HepG2 (cell line): ENCODE measurements around the gene AGAP3. TPM values are rescaled to one million over a fixed set of nuclear protein-coding genes. Genes with fewer than 3 reads are reported as not detected.
A peak's percentile ranks its signal among the peaks of the same experiment; 100 is the strongest.

Experiments used
- DBP ChIP-seq: sonication (generic); formaldehyde crosslinking; IDR thresholded peaks from 2 replicates; pipeline ENCODE4 v1.4.0; 2020; ENCODE audit warnings: missing genetic modification reagents; ENCODE audit errors: not compliant biosample characterization
- HNRNPL ChIP-seq: fragments of 200-400 bp; formaldehyde crosslinking; IDR thresholded peaks from 2 replicates; pipeline ENCODE4 v1.6.1; 2017; ENCODE audit warnings: mild to moderate bottlenecking, low read depth, low read length
- MATR3 ChIP-seq: sonication (generic); formaldehyde crosslinking; IDR thresholded peaks from 2 replicates; pipeline ENCODE4 v1.4.0; 2020; ENCODE audit warnings: missing genetic modification reagents
- MEIS2 ChIP-seq: sonication (generic); formaldehyde crosslinking; IDR thresholded peaks from 2 replicates; pipeline ENCODE4 v1.9.0; 2021; ENCODE audit warnings: mild to moderate bottlenecking, missing genetic modification reagents
- MLX ChIP-seq: IDR thresholded peaks from 2 replicates; pipeline ENCODE4 v1.6.1; 2016
- NFE2 ChIP-seq: sonication (generic); formaldehyde crosslinking; IDR thresholded peaks from 2 replicates; pipeline ENCODE4 v1.4.0; 2020; ENCODE audit warnings: missing genetic modification reagents
- PHF21A ChIP-seq: sonication (generic); formaldehyde crosslinking; IDR thresholded peaks from 2 replicates; pipeline ENCODE4 v1.5.0; 2020; ENCODE audit warnings: mild to moderate bottlenecking, missing genetic modification reagents
- POGK ChIP-seq: sonication (generic); formaldehyde crosslinking; conservative IDR thresholded peaks from 2 replicates; pipeline ENCODE4 v1.8.0; 2022; ENCODE audit warnings: mild to moderate bottlenecking, moderate library complexity, missing genetic modification reagents
- TFAP4 ChIP-seq: sonication (generic); IDR thresholded peaks from 2 replicates; pipeline ENCODE4 v1.6.1; 2016; ENCODE audit warnings: low read depth, borderline replicate concordance
- ZBTB7A ChIP-seq: sonication (generic); formaldehyde crosslinking; IDR thresholded peaks from 2 replicates; pipeline ENCODE4 v1.8.0; 2022; ENCODE audit warnings: mild to moderate bottlenecking, missing genetic modification reagents
- ZNF142 ChIP-seq: sonication (generic); formaldehyde crosslinking; IDR thresholded peaks from 2 replicates; pipeline ENCODE4 v1.4.0; 2020; ENCODE audit warnings: missing genetic modification reagents
- ZNF512B ChIP-seq: sonication (generic); formaldehyde crosslinking; IDR thresholded peaks from 2 replicates; pipeline ENCODE4 v1.5.1; 2020; ENCODE audit warnings: missing genetic modification reagents, mild to moderate bottlenecking, borderline replicate concordance
- ZNF557 ChIP-seq: sonication (generic); formaldehyde crosslinking; IDR thresholded peaks from 2 replicates; pipeline ENCODE4 v1.4.0; 2020; ENCODE audit warnings: missing genetic modification reagents
- ZNF580 ChIP-seq: IDR thresholded peaks from 2 replicates; pipeline ENCODE4 v1.6.1; 2016; ENCODE audit warnings: low read depth, borderline replicate concordance
- polyA plus RNA-seq, 8 experiments: library from polyadenylated mRNA; depleted of rRNA in 3 of 8; stranded (reverse) in 7 of 8; unstranded in 1 of 8; fragments of >200 nt; fragmentation: Illumina TruSeq in 4 of 8; extraction: Trizol in 4 of 8; gene quantifications; 2 replicates each; pipeline versions ENCODE4 v1.2.1 to v1.2.3, GENCODE V29; 2011 to 2016; ENCODE audit warnings: low read depth in 4 of 8, missing spikeins in 1 of 8, mixed read lengths in 1 of 8; ENCODE audit not compliant: insufficient read depth in 1 of 8
- total RNA-seq, 5 experiments: library from RNA; depleted of rRNA; stranded (reverse); fragments of >200 nt; fragmentation: Illumina TruSeq; extraction: Trizol; gene quantifications; 2 replicates each; pipeline ENCODE4 v1.2.3, GENCODE V29; 2016; ENCODE audit warnings: low read depth in 1 of 5

AGAP3 gene
- total and polyA plus RNA-seq, 2 of the 13 experiments (the other 11 are each of a cell fraction or from before 2014, with no cell fraction given), result 31.3 to 61.4 TPM

GRCh38 chr7:151080067-151080521 lies 6.2 kb upstream of the AGAP3 start (continued):
- TF ChIP-seq ZNF512B (no peak), TFAP4 (no peak), NFE2 (CRISPR knock-in tag) (no peak), MLX (CRISPR knock-in tag) (no peak), HNRNPL (no peak), ZBTB7A (0 out of 2 replicates have a peak, but pooled peaks have one; percentile 33), DBP (CRISPR knock-in tag) (no peak), ZNF580 (CRISPR knock-in tag) (no peak), ZNF142 (no peak), PHF21A (CRISPR knock-in tag) (no peak), ZNF557 (CRISPR knock-in tag) (no peak), MEIS2 (CRISPR knock-in tag) (0 out of 2 replicates have a peak, but pooled peaks have one; percentile 22), MATR3 (CRISPR knock-in tag) (no peak), POGK (CRISPR knock-in tag) (no peak)
